IMR-90 (cell line): ENCODE data around the gene TOMM6. TPM values are rescaled to one million over a fixed set of nuclear protein-coding genes. Genes with fewer than 3 reads are reported as not detected.

Experiments used
- ATAC-seq: fragments of 200-7000 bp; cut with Tn5 transposase; 2 replicates; pipeline ENCODE4 v1.9.1; 2020; ENCODE audit warnings: low read depth, mild to moderate bottlenecking, moderate library complexity
- BruUV-seq: library from RNA; stranded (reverse); fragments of 400-500 nt; replicated peaks from 2 replicates; lab custom pipeline; 2021; lab: Mats Ljungman, UMichigan
- CTCF ChIA-PET: fragments of 300-600 bp; formaldehyde crosslinking; extraction: SDS; loops from one replicate; lab custom pipeline; 2021; ENCODE audit warnings: antibody characterized with exemption; lab: Yijun Ruan, JAX
- POLR2A ChIA-PET: fragments of 300-600 bp; sonication (Branson Sonifier 250); formaldehyde crosslinking; loops from one replicate; lab custom pipeline; 2022; ENCODE audit warnings: antibody characterized with exemption; ENCODE audit not compliant: unreplicated experiment; lab: Charles Lee
- DNase-seq: peaks from one replicate; pipeline ENCODE4 v3.0.0; 2013
- H2AFZ ChIP-seq: replicated peaks from 2 replicates; pipeline ENCODE3; 2013; ENCODE audit warnings: low read length, mild to moderate bottlenecking; ENCODE audit not compliant: poor library complexity
- H2AK5ac ChIP-seq: 2 replicates; pipeline ENCODE4 v1.6.1; 2013; ENCODE audit warnings: low read depth, low read length, inconsistent platforms
- H2AK9ac ChIP-seq: replicated peaks from 2 replicates; pipeline ENCODE3; 2013; ENCODE audit warnings: mild to moderate bottlenecking, low read depth, low read length, moderate library complexity; ENCODE audit not compliant: poor library complexity
- H2BK120ac ChIP-seq: 2 replicates; pipeline ENCODE4 v1.6.1; 2013; ENCODE audit warnings: low read depth, low read length, inconsistent platforms
- H2BK15ac ChIP-seq: 3 replicates; pipeline ENCODE4 v1.6.1; 2013; ENCODE audit warnings: low read depth, low read length, inconsistent platforms
- H2BK20ac ChIP-seq: 2 replicates; pipeline ENCODE4 v1.6.1; 2013; ENCODE audit warnings: low read depth, mild to moderate bottlenecking, inconsistent platforms, low read length, moderate library complexity
- H2BK5ac ChIP-seq: 2 replicates; pipeline ENCODE4 v1.6.1; 2013; ENCODE audit warnings: mild to moderate bottlenecking, low read depth, low read length, inconsistent platforms; ENCODE audit not compliant: poor library complexity, severe bottlenecking
- H3K14ac ChIP-seq: replicated peaks from 2 replicates; pipeline ENCODE4 v1.6.1; 2013; ENCODE audit warnings: low read depth, low read length, inconsistent platforms
- H3K18ac ChIP-seq: 2 replicates; pipeline ENCODE4 v1.6.1; 2013; ENCODE audit warnings: low read depth, low read length, control low read depth
- H3K23ac ChIP-seq: 2 replicates; pipeline ENCODE4 v1.6.1; 2013; ENCODE audit warnings: low read depth, low read length, inconsistent platforms
- H3K27ac ChIP-seq: 2 replicates; pipeline ENCODE4 v1.5.1; 2013; ENCODE audit warnings: mild to moderate bottlenecking, control low read depth, low read length; ENCODE audit not compliant: insufficient read depth
- H3K27me3 ChIP-seq: 2 replicates; pipeline ENCODE4 v1.6.1; 2013; ENCODE audit warnings: low read length; ENCODE audit not compliant: control insufficient read depth, insufficient read depth
- H3K36me3 ChIP-seq: 2 replicates; pipeline ENCODE4 v1.6.1; 2013; ENCODE audit warnings: low read length, mixed read lengths; ENCODE audit not compliant: control insufficient read depth, insufficient read depth
- H3K4ac ChIP-seq: 2 replicates; pipeline ENCODE4 v1.6.1; 2013; ENCODE audit warnings: low read depth, low read length, inconsistent platforms
- H3K4me1 ChIP-seq: 2 replicates; pipeline ENCODE4 v1.6.1; 2013; ENCODE audit warnings: low read length, mixed read lengths; ENCODE audit not compliant: control insufficient read depth, insufficient read depth
- H3K4me2 ChIP-seq: 2 replicates; pipeline ENCODE4 v1.6.1; 2013; ENCODE audit warnings: low read depth, mild to moderate bottlenecking, control low read depth, low read length, moderate library complexity
- H3K4me3 ChIP-seq: 2 replicates; pipeline ENCODE4 v1.5.1; 2013; ENCODE audit warnings: low read depth, mild to moderate bottlenecking, control low read depth, low read length, moderate library complexity; ENCODE audit not compliant: insufficient read depth
- H3K56ac ChIP-seq: 2 replicates; pipeline ENCODE4 v1.6.1; 2013; ENCODE audit warnings: low read length, inconsistent platforms; ENCODE audit not compliant: insufficient read depth; ENCODE audit errors: extremely low read depth
- H3K79me1 ChIP-seq, 2 experiments: 2 replicates each; pipeline ENCODE4 v1.6.1; 2013; ENCODE audit warnings: low read length in 2 of 2, inconsistent platforms in 1 of 2, low read depth in 1 of 2
- H3K9ac ChIP-seq: 2 replicates; pipeline ENCODE4 v1.6.1; 2013; ENCODE audit warnings: low read depth, low read length, control low read depth
- H3K9me1 ChIP-seq: 2 replicates; pipeline ENCODE4 v1.6.1; 2013; ENCODE audit warnings: low read length, inconsistent platforms; ENCODE audit not compliant: insufficient read depth
- H3K9me3 ChIP-seq: 2 replicates; pipeline ENCODE4 v1.6.1; 2013; ENCODE audit warnings: low read length; ENCODE audit not compliant: control insufficient read depth, insufficient read depth
- H4K20me1 ChIP-seq: 2 replicates; pipeline ENCODE4 v1.6.1; 2013; ENCODE audit warnings: low read length, inconsistent platforms; ENCODE audit not compliant: insufficient read depth
- H4K5ac ChIP-seq: 2 replicates; pipeline ENCODE4 v1.6.1; 2013; ENCODE audit warnings: mild to moderate bottlenecking, low read depth, low read length, control low read depth
- H4K8ac ChIP-seq, 2 experiments: 2 replicates each; pipeline ENCODE4 v1.6.1; 2013; ENCODE audit warnings: low read depth in 2 of 2, low read length in 2 of 2, control low read depth in 1 of 2, inconsistent platforms in 1 of 2
- H4K91ac ChIP-seq: 2 replicates; pipeline ENCODE4 v1.6.1; 2013; ENCODE audit warnings: low read depth, low read length, inconsistent platforms; ENCODE audit not compliant: insufficient read depth
- CEBPB ChIP-seq: IDR thresholded peaks from 2 replicates; pipeline ENCODE4 v1.6.1; 2012; ENCODE audit warnings: low read depth, low read length, improper control_type of control experiment
- WGBS, 2 experiments: methylation state at CpG; one replicate each; pipeline versions ENCODE4 v1.1.5 to v1.1.7; 2013; ENCODE audit warnings: missing lambda C conversion rate in 2 of 2; ENCODE audit not compliant: insufficient read length in 1 of 2; ENCODE audit errors: extremely low coverage in 2 of 2; 5-methylcytosine and 5-hydroxymethylcytosine counted together
- dilution Hi-C: fragments of 300-500 bp; cut with HindIII; formaldehyde crosslinking; loops from one replicate; pipeline ENCODE4 v1.14.3; 2018; ENCODE audit warnings: low sequenced_read_pairs; ENCODE audit not compliant: unreplicated experiment
- in situ Hi-C: fragments of 300-500 bp; cut with MboI; formaldehyde crosslinking; loops from 3 replicates; pipeline ENCODE4 v1.14.3; 2019; ENCODE audit warnings: low sequenced_read_pairs, inconsistent platforms, mixed read lengths
- intact Hi-C: fragments of 100-400 bp; cut with micrococcal nuclease; formaldehyde crosslinking; loops from 2 replicates; pipeline ENCODE4 v1.10.0; 2022
- polyA plus RNA-seq, 3 experiments: library from polyadenylated mRNA; depleted of rRNA; stranded (reverse); fragments of >200 nt; gene quantifications; 2 replicates each; pipeline ENCODE4 v1.2.3, GENCODE V29; 2012; ENCODE audit warnings: low replicate concordance in 1 of 3
- total RNA-seq: library from RNA; depleted of rRNA; stranded (reverse); fragments of >200 nt; gene quantifications from 2 replicates; pipeline ENCODE4 v1.2.3, GENCODE V29; 2012

Gene TOMM6
- total and polyA plus RNA-seq, 2 of the 4 experiments (the other 2 are of a cell fraction), result 128 to 227 TPM

- POLR2A ChIA-PET, result no interaction called here
- no peak for TF ChIP-seq CEBPB
- H2BK120ac ChIP-seq, result no peak overlapping the region
- no peak overlapping the region for H3K56ac ChIP-seq
- H4K20me1 ChIP-seq, result no peaks in the 10 kb centered on the region
- no peak overlapping the region for H3K4me2 ChIP-seq
- DNase-seq, result no peak
- intact Hi-C loops, result no loop called here
- H3K4me1 ChIP-seq, result no peaks in the 10 kb centered on the region
- no peak overlapping the region for H3K27ac ChIP-seq
- no peak overlapping the region for H3K9ac ChIP-seq
- no peak overlapping the region for H4K91ac ChIP-seq
- CTCF ChIA-PET, result interaction anchor here (1.0 kb wide), 1 partner anchor 36 kb away, joined by 3 read pairs; no protein-coding TSS in a partner anchor
- H2BK15ac ChIP-seq, result no peak overlapping the region
- in situ Hi-C loops, result no loop called here
- dilution Hi-C loops, result no loop called here
- no peak overlapping the region for H4K8ac ChIP-seq
- H3K23ac ChIP-seq, result no peak overlapping the region
- no peak overlapping the region for H2AFZ ChIP-seq
- H2AK9ac ChIP-seq, result no peak overlapping the region
- no peak overlapping the region for H3K14ac ChIP-seq
- H3K27me3 ChIP-seq, result peaks cover 4% of the 10 kb centered on the region; the same call in 1 of the 2 replicates
- no peaks in the 10 kb centered on the region for H3K36me3 ChIP-seq
- H3K9me3 ChIP-seq, result no peaks in the 10 kb centered on the region
- H4K5ac ChIP-seq, result no peak overlapping the region
- no peaks in the 10 kb centered on the region for H3K79me1 ChIP-seq
- no peak overlapping the region for H3K4ac ChIP-seq
- no peak overlapping the region for H3K4me3 ChIP-seq
- no peak for ATAC-seq
- H2BK20ac ChIP-seq, result no peak overlapping the region
- BruUV-seq, result no TSS peak
- WGBS, 2 experiments, result 0% methylated on average over 1 of the region's 13 CpGs; no CpG with 5 or more reads in 1 of the 2 experiments
- no peak overlapping the region for H2BK5ac ChIP-seq
- H3K18ac ChIP-seq, result no peak overlapping the region
- no peak overlapping the region for H2AK5ac ChIP-seq
- peaks cover 4% of the 10 kb centered on the region; the same call in 1 of the 2 replicates for H3K9me1 ChIP-seq
Observed at GRCh38 chr6:41740366-41741162, 46.9 kb upstream of the TOMM6 start.
